IPS DF 6.9 (cell line): ENCODE data around the gene MAML3.

Source experiments
- DNase-seq: peaks from one replicate; pipeline ENCODE4 v3.0.0-alpha.2; 2013; ENCODE audit warnings: low read depth, low spot score
- H3K27ac ChIP-seq: one replicate; pipeline ENCODE4 v1.5.1; 2013; ENCODE audit warnings: low read length, control low read depth
- H3K27me3 ChIP-seq: 2 replicates; pipeline ENCODE4 v1.6.1; 2013; ENCODE audit warnings: mild to moderate bottlenecking, low read length; ENCODE audit not compliant: control insufficient read depth, insufficient read depth
- H3K36me3 ChIP-seq: 2 replicates; pipeline ENCODE4 v1.6.1; 2013; ENCODE audit warnings: low read length; ENCODE audit not compliant: control insufficient read depth, insufficient read depth
- H3K4me1 ChIP-seq: 2 replicates; pipeline ENCODE4 v1.6.1; 2013; ENCODE audit warnings: low read length; ENCODE audit not compliant: control insufficient read depth, insufficient read depth
- H3K4me3 ChIP-seq: 2 replicates; pipeline ENCODE4 v1.5.1; 2013; ENCODE audit warnings: mild to moderate bottlenecking, low read length
- H3K9me3 ChIP-seq: 2 replicates; pipeline ENCODE4 v1.6.1; 2013; ENCODE audit warnings: low read length, inconsistent platforms; ENCODE audit not compliant: control insufficient read depth, insufficient read depth
- WGBS: extraction: QIAGEN DNeasy Blood & Tissue Kit; methylation state at CpG from one replicate; pipeline ENCODE4 v1.1.7; 2013; ENCODE audit warnings: mixed read lengths, missing lambda C conversion rate; ENCODE audit not compliant: insufficient read length, insufficient coverage; 5-methylcytosine and 5-hydroxymethylcytosine counted together

The MAML3 gene

DNA sequence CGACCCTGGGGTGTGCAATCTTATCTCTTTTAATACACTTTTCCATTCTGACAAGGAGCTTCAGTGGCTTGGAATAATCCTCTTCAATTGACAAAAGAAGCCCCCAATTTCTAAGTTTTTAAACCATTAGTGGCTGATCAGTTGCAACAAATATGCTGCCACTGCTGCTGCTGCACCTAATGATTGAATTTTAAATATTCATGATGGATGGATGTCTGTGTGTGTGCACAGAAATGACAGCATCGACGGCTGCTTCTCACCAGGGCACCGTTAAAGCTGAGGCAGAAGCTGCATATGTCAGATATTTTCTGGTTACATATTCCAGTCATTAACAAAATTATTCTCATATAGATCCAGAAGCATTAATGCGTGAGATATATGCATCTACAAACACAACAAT, 306.0 kb downstream of the MAML3 start:
- no peak for DNase-seq
- no peak overlapping the region for H3K4me3 ChIP-seq
- no peaks in the 10 kb centered on the region for H3K27me3 ChIP-seq
- no peak overlapping the region for H3K27ac ChIP-seq
- no peaks in the 10 kb centered on the region for H3K4me1 ChIP-seq
- H3K9me3 ChIP-seq, result no peaks in the 10 kb centered on the region
- no peaks in the 10 kb centered on the region for H3K36me3 ChIP-seq
- no CpG with 5 or more reads among the region's 5 CpGs for WGBS

DNA sequence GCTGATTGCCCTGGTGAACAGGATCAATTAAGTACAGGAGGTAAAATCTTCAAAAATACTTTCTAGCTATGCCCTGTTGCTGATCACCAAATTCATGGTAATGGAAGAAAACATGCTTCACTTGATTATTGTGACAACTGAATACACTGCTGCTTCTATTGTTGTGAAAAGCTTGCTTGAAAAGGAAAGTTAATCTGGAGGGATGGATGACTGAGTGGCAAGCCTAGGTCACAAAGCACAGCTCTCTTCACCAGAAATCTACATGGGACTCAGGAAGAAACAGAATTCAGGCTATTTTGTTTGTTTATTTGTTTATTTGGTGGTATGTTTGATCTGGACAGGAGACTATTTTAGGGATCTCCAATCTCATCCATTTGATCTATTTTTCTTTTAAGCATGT, 306.4 kb downstream of the MAML3 start:
- Histone ChIP-seq H3K27ac (no peak overlapping the region), H3K4me1 (no peaks in the 10 kb centered on the region), H3K9me3 (no peaks in the 10 kb centered on the region), H3K36me3 (no peaks in the 10 kb centered on the region), H3K4me3 (no peak overlapping the region), H3K27me3 (no peaks in the 10 kb centered on the region)
- DNase-seq, result no peak

DNA sequence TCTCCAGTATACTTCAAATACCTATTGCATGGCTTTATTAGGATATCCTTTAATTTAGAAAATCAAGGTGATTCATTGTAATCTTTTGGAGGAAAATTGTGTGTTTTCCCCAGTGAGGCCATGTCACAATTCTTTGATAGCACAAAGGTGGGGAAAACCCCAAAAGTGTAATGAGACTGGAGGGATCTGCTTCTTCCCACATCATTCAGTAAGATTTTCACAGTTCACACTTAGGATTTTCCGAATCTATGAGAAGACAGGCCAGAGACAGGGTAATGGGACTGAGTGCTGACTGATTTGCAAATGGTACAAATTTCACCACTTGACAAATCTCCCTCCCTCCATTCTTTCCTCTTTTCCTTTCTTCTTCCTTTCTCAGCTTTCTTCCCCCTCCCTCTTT, 307.2 kb downstream of the MAML3 start:
- no peaks in the 10 kb centered on the region for H3K9me3 ChIP-seq
- no peaks in the 10 kb centered on the region for H3K36me3 ChIP-seq
- no peak overlapping the region for H3K27ac ChIP-seq
- no peak overlapping the region for H3K4me3 ChIP-seq
- H3K4me1 ChIP-seq, result no peaks in the 10 kb centered on the region
- no peak for DNase-seq
- no peaks in the 10 kb centered on the region for H3K27me3 ChIP-seq
- WGBS, result no CpG with 5 or more reads among the region's 1 CpG

DNA sequence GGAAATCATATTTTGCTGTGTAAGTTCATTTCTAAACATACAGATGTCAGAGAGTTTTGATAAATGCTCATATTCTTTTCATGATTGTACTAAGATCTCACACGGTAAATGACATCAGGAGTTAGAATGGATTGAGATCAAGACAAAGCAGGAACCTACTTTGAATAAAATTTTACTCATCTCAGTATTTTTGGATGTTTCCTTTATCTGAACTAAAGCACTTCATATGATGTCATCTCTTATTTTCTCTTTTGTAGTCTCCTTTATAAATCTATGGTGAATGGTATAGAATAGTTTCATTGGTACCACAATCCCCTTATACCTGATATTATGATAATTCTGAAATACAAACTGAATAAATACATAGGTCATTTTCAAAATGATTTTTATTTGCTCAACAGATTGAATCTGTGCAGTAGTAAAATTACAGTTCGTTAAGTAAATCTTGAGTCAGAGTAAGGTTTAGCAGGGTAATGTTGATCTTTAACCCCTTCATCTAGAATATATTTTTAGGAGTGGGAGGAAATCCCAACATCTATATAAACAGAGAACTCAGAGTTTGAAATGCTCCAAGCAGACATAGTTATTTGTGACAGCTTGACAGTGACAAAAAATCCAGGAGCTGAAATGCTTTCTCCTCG, 308.4 kb downstream of the MAML3 start:
- Histone ChIP-seq H3K4me1 (no peaks in the 10 kb centered on the region), H3K27me3 (no peaks in the 10 kb centered on the region), H3K27ac (no peak overlapping the region), H3K4me3 (no peak overlapping the region), H3K9me3 (no peaks in the 10 kb centered on the region), H3K36me3 (no peaks in the 10 kb centered on the region)
- WGBS, result no CpG with 5 or more reads among the region's 3 CpGs
- DNase-seq, result no peak

DNA sequence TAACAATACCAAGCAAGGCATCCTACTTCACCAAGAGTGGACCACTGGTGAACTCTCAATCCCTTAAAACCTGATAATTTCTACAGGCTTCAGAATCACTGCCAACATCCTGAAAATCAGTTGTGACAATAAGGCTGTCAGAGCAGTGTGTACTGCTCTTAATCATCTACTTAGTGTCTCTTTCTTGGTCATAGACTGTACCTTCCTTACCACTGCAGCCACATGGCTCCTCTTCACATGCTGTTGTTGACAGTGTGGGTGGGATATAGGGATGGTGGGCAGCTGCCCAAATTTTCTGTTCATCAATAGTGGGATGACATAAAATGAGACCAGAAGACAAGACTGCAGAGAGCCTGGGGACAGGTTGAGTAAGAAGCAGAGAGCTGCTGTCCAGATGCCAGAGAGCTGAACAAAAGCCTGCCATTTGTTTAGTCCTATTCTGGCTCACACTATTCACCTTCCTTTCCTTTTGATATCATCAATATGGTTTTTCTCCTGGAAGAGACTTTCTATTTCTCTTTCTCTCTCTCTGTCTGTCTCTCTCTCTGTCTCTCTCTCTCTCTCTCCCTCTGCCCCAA, 309.4 kb downstream of the MAML3 start:
- H3K27ac ChIP-seq, result no peak overlapping the region
- H3K36me3 ChIP-seq, result no peaks in the 10 kb centered on the region
- no peaks in the 10 kb centered on the region for H3K4me1 ChIP-seq
- H3K27me3 ChIP-seq, result no peaks in the 10 kb centered on the region
- no peak overlapping the region for H3K4me3 ChIP-seq
- no peak for DNase-seq
- no peaks in the 10 kb centered on the region for H3K9me3 ChIP-seq

DNA sequence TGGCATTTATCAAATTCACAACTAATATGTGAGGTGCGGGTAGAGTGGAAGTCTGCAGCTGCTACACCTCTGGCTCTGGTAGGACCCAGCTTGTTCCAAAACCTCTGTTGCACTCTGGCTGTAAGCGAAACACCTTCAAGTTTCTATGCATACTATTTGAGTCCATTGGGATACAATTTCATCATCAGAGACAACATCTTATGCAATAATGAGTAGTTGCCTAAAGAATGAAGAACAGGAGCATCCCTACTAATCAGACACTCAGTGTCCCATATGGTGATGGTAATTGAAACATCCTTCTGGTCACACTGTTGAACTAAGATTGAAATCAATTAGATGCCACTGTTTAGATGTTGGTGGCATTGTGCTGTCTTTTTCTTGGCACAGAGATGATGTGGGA, 309.9 kb downstream of the MAML3 start:
- no peak overlapping the region for H3K27ac ChIP-seq
- H3K4me1 ChIP-seq, result no peaks in the 10 kb centered on the region
- no peak overlapping the region for H3K4me3 ChIP-seq
- no peaks in the 10 kb centered on the region for H3K9me3 ChIP-seq
- DNase-seq, result no peak
- no peaks in the 10 kb centered on the region for H3K36me3 ChIP-seq
- no CpG with 5 or more reads among the region's 2 CpGs for WGBS
- H3K27me3 ChIP-seq, result no peaks in the 10 kb centered on the region

DNA sequence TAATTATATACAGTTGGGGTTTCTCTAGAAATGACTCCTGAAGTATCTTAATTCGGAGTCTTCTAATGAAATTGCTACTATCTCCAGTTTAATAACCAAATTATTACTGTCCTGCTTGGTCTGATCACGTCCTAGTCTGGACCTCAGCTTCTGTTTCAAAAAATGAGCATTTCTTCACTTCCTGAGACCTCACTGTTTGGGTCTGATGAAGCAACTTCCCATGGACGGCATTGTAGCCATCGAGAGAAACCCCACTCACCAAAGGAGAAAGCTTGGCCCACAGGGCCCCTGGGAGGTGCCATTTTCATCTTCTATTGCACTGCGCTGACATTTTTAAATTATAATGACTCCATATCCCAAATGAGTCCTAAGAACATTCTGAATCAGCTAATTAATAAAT, 310.3 kb downstream of the MAML3 start:
- Histone ChIP-seq H3K4me1 (no peaks in the 10 kb centered on the region), H3K27me3 (no peaks in the 10 kb centered on the region), H3K27ac (no peak overlapping the region), H3K36me3 (no peaks in the 10 kb centered on the region), H3K9me3 (no peaks in the 10 kb centered on the region), H3K4me3 (no peak overlapping the region)
- no peak for DNase-seq
- WGBS, result no CpG with 5 or more reads among the region's 5 CpGs

DNA sequence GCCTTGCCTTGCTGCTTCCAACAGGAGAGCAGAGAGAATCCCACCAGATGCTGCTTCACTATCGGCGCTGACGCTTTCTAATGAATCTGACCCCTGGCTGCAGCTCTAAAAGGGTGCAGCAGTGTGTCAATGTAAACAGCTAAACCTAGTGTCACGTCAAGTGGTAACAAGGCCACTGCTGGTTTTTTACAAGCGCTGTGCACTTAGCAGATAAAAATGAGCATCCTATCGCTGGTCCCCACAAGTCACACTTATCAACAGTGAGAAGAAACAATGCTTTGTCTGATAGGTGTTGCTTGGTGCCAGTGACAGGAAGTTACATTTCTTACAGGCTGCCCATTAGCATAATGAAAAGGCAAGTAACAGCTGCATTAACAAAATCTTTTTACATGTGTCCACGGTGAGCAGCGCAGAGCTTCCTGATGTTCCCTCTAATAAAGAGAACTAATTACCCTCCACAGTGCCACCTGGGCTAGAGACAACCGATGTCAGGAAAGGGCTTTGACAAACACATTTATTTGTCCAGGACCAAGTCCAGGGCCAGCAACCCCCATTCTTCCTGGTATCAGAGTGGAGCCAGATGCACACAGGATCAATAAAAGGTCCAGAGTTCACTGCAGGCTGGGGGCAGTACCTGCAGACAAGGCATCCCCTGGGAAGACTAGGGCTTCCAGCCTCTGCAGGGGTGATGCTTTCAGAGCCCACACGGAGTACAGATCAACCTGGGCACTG, 312.4 kb downstream of the MAML3 start:
- DNase-seq, result no peak
- Histone ChIP-seq H3K27me3 (no peaks in the 10 kb centered on the region), H3K36me3 (no peaks in the 10 kb centered on the region), H3K27ac (no peak overlapping the region), H3K4me1 (no peaks in the 10 kb centered on the region), H3K9me3 (no peaks in the 10 kb centered on the region), H3K4me3 (no peak overlapping the region)
- WGBS, result no CpG with 5 or more reads among the region's 10 CpGs

DNA sequence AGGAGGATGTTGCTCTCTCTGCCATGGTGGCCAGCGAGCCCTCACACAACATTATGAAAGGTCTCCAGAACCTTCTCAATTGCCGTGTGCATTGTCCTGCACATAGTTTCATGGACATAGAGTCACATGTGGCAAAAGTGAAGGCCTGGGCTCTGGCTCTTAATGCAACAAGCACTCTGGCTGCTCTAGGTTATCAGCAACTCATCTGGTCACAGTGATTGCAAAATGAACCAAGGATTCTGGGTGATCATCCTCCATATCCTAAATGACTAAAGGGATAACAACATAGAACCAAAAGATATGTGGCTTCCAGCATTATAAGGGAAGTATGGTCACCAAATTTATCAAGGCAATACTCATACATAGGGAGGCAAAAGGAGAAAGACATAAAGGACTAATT, 313.2 kb downstream of the MAML3 start:
- no peaks in the 10 kb centered on the region for H3K36me3 ChIP-seq
- H3K4me1 ChIP-seq, result 0 out of 2 replicates have a peak, but pooled peaks cover 1% of the 10 kb centered on the region
- H3K4me3 ChIP-seq, result no peak overlapping the region
- WGBS, result no CpG with 5 or more reads among the region's 2 CpGs
- H3K27ac ChIP-seq, result no peak overlapping the region
- no peaks in the 10 kb centered on the region for H3K9me3 ChIP-seq
- no peak for DNase-seq
- no peaks in the 10 kb centered on the region for H3K27me3 ChIP-seq

DNA sequence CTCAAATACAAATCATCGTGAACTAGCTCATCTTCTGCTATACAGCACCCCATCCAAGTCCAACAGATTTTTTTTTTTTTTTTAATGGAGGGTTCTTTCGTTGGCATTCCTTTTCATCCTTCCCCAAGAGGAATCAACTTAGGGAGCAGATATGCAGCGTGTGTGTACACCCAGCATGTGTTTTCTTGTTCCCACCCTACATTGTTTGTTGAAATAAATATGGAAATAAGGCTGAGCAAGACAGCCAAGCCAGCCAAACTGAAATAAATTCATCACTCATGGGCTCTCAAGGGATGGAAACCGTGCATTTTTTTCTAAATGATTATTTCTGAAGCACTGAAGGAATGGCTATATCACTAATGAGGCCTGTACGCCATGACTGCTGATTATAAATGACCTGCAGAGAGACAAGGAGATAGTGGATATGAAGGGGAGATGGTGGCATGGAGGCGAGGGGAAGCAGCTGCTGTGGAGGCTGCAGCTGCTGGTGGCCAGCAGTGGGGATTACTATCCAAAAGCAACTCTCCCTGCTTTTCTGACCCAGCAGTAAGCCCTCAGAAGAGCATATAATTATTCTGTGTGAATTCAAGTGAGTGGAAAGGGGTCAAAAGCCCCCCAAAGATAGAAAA, 314.5 kb downstream of the MAML3 start:
- no CpG with 5 or more reads among the region's 6 CpGs for WGBS
- Histone ChIP-seq H3K36me3 (no peaks in the 10 kb centered on the region), H3K27ac (no peak overlapping the region), H3K9me3 (no peaks in the 10 kb centered on the region), H3K4me1 (0 out of 2 replicates have a peak, but pooled peaks cover 1% of the 10 kb centered on the region), H3K27me3 (no peaks in the 10 kb centered on the region), H3K4me3 (no peak overlapping the region)
- no peak for DNase-seq
